Right atrium auricular region (tissue), 2 donors: ENCODE data around the gene PLEKHA7. TPM values are rescaled to one million over a fixed set of nuclear protein-coding genes. Genes with fewer than 3 reads are reported as not detected.
"Not testable (repeated sequence)": the region's sequence is repeated elsewhere in the genome, so short reads cannot be mapped to it uniquely, and the experiment has no call there.

Experiments used
- DNase-seq: peaks from one replicate; pipeline ENCODE4 v3.0.0-alpha.2; 2019; ENCODE audit warnings: low spot score
- H3K27ac ChIP-seq, 2 donors: fragments of 200-600 bp; sonication (generic); 1 replicate in 1 of 2; 2 replicates in 1 of 2; pipeline ENCODE4 v1.5.1; 2016 to 2019
- H3K27me3 ChIP-seq, 2 donors: fragments of 200-600 bp; sonication (generic); one replicate each; pipeline versions ENCODE4 v1.5.1 to v1.6.0; 2017 to 2019
- H3K36me3 ChIP-seq: fragments of 200-600 bp; sonication (generic); one replicate; pipeline ENCODE4 v1.5.1; 2016
- H3K4me1 ChIP-seq, 2 donors: fragments of 200-600 bp; sonication (generic); one replicate each; pipeline versions ENCODE4 v1.5.1 to v1.6.0; 2017 to 2019
- H3K4me3 ChIP-seq, 2 donors: fragments of 200-600 bp; sonication (generic); 1 replicate in 1 of 2; 2 replicates in 1 of 2; pipeline ENCODE4 v1.5.1; 2017 to 2019; ENCODE audit warnings: mild to moderate bottlenecking in 1 of 2, moderate library complexity in 1 of 2
- H3K9me3 ChIP-seq, 2 donors: fragments of 200-600 bp; sonication (generic); one replicate each; pipeline ENCODE4 v1.5.1; 2019
- total RNA-seq, 2 donors: library from RNA; depleted of rRNA; stranded (reverse); fragments of >200 nt; gene quantifications; one replicate each; pipeline ENCODE4 v1.1.0, GENCODE V29; 2016
- TF ChIP-seq, protein P1 (sequence below), 2 donors: fragments of 200-600 bp; sonication (generic); IDR thresholded peaks; one replicate each; pipeline ENCODE4 v1.5.1; 2019; ENCODE audit warnings: antibody characterized with exemption in 2 of 2

The PLEKHA7 gene
- total RNA-seq, 2 donors from 2014 or later, result 18.8 to 24.6 TPM

DNA sequence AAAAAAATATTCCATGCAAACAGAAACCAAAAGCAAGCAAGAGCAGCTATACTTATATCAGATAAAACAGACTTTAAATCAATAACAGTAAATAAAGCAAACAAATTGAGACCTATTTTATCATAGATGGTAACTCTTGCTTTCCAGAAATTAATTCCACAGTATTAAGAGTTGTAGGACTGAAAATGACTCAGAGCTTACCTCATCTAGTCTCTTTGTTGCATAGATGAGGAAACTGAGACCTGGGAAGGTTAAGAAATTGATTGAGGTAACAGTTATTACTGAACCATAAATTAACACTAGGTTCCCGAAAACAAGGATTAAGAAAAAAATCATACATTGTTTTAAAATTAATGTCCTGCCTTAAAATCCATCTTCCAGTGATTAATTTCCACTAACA is 123.8 kb downstream of the PLEKHA7 start:
- DNase-seq, result no peak
- Histone ChIP-seq H3K4me1 (no peaks in the 10 kb centered on the region), H3K27me3 (no peaks in the 10 kb centered on the region), H3K27ac (no peak overlapping the region), H3K4me3 (no peak overlapping the region), H3K36me3 (no peaks in the 10 kb centered on the region), H3K9me3 (peaks cover 0 to 16% of the 10 kb centered on the region in 2 donors)
- TF ChIP-seq, protein P1, sequence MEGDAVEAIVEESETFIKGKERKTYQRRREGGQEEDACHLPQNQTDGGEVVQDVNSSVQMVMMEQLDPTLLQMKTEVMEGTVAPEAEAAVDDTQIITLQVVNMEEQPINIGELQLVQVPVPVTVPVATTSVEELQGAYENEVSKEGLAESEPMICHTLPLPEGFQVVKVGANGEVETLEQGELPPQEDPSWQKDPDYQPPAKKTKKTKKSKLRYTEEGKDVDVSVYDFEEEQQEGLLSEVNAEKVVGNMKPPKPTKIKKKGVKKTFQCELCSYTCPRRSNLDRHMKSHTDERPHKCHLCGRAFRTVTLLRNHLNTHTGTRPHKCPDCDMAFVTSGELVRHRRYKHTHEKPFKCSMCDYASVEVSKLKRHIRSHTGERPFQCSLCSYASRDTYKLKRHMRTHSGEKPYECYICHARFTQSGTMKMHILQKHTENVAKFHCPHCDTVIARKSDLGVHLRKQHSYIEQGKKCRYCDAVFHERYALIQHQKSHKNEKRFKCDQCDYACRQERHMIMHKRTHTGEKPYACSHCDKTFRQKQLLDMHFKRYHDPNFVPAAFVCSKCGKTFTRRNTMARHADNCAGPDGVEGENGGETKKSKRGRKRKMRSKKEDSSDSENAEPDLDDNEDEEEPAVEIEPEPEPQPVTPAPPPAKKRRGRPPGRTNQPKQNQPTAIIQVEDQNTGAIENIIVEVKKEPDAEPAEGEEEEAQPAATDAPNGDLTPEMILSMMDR (IDR thresholded peaks at IDR 0.05), result no peak

DNA sequence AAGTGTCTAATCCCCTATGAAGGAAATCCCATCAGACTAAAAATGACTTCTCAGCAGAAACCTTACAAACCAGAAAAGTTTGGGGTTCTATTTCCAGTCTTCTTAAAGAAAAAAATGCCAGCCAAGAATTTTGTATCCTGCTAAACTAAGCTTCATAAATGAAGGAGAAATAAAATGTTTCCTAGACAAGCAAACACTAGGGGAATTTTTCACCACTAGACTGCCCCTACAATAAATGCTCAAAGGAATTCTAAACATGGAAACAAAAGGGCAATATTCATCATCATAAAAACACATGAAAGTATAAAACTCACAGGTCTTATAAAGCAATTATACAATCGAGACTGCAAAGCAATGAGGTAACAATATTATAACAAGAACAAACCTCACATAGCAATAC is 124.3 kb downstream of the PLEKHA7 start:
- H3K27ac ChIP-seq, result no peak overlapping the region
- H3K4me3 ChIP-seq, result no peak overlapping the region
- no peaks in the 10 kb centered on the region for H3K4me1 ChIP-seq
- no peaks in the 10 kb centered on the region for H3K36me3 ChIP-seq
- H3K9me3 ChIP-seq, result peaks cover 0 to 16% of the 10 kb centered on the region in 2 donors
- TF ChIP-seq, protein P1 (IDR thresholded peaks at IDR 0.05), result no peak
- H3K27me3 ChIP-seq, result no peaks in the 10 kb centered on the region
- no peak for DNase-seq

DNA sequence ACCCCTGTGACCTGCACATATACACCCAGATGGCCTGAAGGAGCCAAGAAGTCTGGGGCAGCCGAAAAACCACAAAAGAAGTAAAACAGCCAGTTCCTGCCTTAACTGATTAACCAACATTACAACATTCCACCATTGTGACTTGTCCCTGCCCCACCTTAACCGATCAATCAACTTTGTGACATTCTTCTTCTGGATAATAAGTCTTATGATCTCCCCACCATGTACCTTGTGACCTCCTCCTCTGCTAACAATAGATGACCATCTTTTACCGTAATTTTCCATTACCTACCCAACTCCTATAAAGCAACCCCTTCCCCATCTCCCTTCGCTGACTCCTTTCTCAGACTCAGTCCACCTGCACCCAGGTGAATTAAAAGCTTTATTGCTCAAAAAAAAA is 125.2 kb downstream of the PLEKHA7 start:
- peaks cover 0 to 16% of the 10 kb centered on the region in 2 donors for H3K9me3 ChIP-seq
- H3K4me3 ChIP-seq, H3K27me3 ChIP-seq, H3K36me3 ChIP-seq, DNase-seq, H3K27ac ChIP-seq, H3K4me1 ChIP-seq: not testable (repeated sequence)

DNA sequence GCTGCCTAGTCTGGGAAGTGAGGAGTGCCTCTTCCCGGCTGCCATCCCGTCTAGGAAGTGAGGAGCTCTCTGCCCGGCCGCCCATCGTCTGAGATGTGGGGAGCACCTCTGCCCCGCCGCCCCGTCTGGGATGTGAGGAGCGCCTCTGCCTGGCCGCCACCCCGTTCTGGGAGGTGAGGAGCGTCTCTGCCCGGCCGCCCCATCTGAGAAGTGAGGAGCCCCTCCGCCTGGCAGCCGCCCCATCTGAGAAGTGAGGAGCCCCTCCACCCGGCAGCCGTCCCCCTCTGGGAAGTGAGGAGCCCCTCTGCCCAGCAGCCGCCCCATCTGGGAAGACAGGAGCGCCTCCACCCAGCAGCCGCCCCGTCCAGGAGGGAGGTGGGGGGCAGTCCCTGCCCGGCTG is 126.3 kb downstream of the PLEKHA7 start:
- not testable (repeated sequence) for H3K4me3 ChIP-seq, H3K4me1 ChIP-seq, DNase-seq, H3K27me3 ChIP-seq, H3K27ac ChIP-seq, H3K36me3 ChIP-seq
- H3K9me3 ChIP-seq, result peaks cover 0 to 16% of the 10 kb centered on the region in 2 donors

DNA sequence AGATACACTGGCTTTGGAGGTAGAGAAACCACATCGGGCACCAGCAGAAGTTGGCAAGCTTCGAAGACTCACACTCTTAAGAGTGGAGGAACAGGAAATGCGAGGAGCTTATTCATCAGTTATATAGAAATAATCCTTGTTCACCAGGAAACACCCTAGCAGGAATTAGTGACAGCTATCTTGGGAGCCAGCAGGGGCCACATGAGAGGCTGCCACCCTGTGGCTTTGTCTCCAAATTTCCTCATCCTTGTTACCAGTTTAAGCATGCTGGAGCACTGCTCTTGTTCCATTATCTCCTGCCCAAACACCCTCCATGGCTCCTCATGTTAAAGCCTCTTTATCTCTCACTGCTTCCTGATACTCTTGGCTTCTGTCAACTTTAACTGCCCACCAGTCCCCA is 131.0 kb downstream of the PLEKHA7 start:
- Histone ChIP-seq H3K4me3 (no peak overlapping the region), H3K27me3 (no peaks in the 10 kb centered on the region), H3K4me1 (peaks cover 0 to 34% of the 10 kb centered on the region in 2 donors), H3K36me3 (no peaks in the 10 kb centered on the region), H3K9me3 (no peaks in the 10 kb centered on the region), H3K27ac (no peak overlapping the region)
- TF ChIP-seq, protein P1 (IDR thresholded peaks at IDR 0.05), result peak in 1 of 2 donors; percentile 58
- DNase-seq, result no peak

DNA sequence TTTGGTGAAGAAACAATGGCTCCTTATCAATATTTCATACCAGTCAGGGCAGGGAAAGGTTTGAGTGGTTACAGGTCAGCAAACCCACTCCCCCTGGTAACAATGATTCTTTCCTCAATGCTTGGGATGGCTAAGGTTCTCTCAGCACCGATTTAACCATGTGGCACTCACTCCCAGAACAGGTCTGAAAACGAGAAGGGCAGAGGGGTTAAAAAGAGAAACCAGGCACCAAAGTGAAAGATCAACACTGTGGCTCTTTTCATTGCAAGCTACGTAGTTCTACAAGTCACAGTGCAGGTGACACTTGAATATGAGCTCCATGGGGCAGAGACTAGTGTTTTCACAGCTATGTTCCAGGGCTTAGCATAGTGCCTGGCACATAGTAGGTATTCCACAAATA is 132.4 kb downstream of the PLEKHA7 start:
- H3K4me1 ChIP-seq, result peaks cover 0 to 46% of the 10 kb centered on the region in 2 donors

More for the DNA sequence above, 132.4 kb downstream of the PLEKHA7 start:
- no peaks in the 10 kb centered on the region for H3K36me3 ChIP-seq
- no peak for DNase-seq
- no peak overlapping the region for H3K27ac ChIP-seq
- no peaks in the 10 kb centered on the region for H3K27me3 ChIP-seq
- TF ChIP-seq, protein P1 (IDR thresholded peaks at IDR 0.05), result no peak
- no peak overlapping the region for H3K4me3 ChIP-seq
- H3K9me3 ChIP-seq, result no peaks in the 10 kb centered on the region
